Hepatocyte (in vitro differentiated cells): ENCODE measurements around the gene SPP1. TPM values are rescaled to one million over a fixed set of nuclear protein-coding genes. Genes with fewer than 3 reads are reported as not detected.

Experiments used
- DNase-seq: peaks from one replicate; pipeline ENCODE4 v3.0.0-alpha.2; 2016; ENCODE audit warnings: low spot score
- H2AFZ ChIP-seq: fragments of 200-600 bp; sonication (generic); 2 replicates; pipeline ENCODE4 v1.6.0; 2016; ENCODE audit warnings: antibody characterized with exemption, mild to moderate bottlenecking
- H3K27ac ChIP-seq: fragments of 200-600 bp; sonication (generic); 2 replicates; pipeline ENCODE4 v1.5.1; 2016; ENCODE audit warnings: mild to moderate bottlenecking
- H3K27me3 ChIP-seq: fragments of 200-600 bp; sonication (generic); 2 replicates; pipeline ENCODE4 v1.6.1; 2016
- H3K36me3 ChIP-seq: fragments of 200-600 bp; sonication (generic); replicated peaks from 2 replicates; pipeline ENCODE4 v1.5.1; 2016; ENCODE audit warnings: low read depth; ENCODE audit not compliant: insufficient read depth
- H3K4me1 ChIP-seq: fragments of 200-600 bp; sonication (generic); 2 replicates; pipeline ENCODE4 v1.5.1; 2016; ENCODE audit warnings: mild to moderate bottlenecking, moderate library complexity; ENCODE audit not compliant: insufficient read depth
- H3K4me2 ChIP-seq: fragments of 200-600 bp; sonication (generic); 2 replicates; pipeline ENCODE4 v1.6.0; 2016
- H3K4me3 ChIP-seq: fragments of 200-600 bp; sonication (generic); 2 replicates; pipeline ENCODE4 v1.5.1; 2016; ENCODE audit warnings: mild to moderate bottlenecking
- H3K79me2 ChIP-seq: fragments of 200-600 bp; sonication (generic); 2 replicates; pipeline ENCODE4 v1.6.0; 2017; ENCODE audit warnings: mild to moderate bottlenecking
- H3K9me2 ChIP-seq: fragments of 200-600 bp; sonication (generic); replicated peaks from 2 replicates; pipeline ENCODE4 v1.6.0; 2017; ENCODE audit warnings: mild to moderate bottlenecking; ENCODE audit not compliant: insufficient read depth
- H3K9me3 ChIP-seq: fragments of 200-600 bp; sonication (generic); 2 replicates; pipeline ENCODE4 v1.5.1; 2016; ENCODE audit warnings: low read depth, mild to moderate bottlenecking
- H4K20me1 ChIP-seq: fragments of 200-600 bp; sonication (generic); 2 replicates; pipeline ENCODE4 v1.6.0; 2016; ENCODE audit warnings: mild to moderate bottlenecking; ENCODE audit not compliant: insufficient read depth, poor library complexity, severe bottlenecking
- EZH2 ChIP-seq: fragments of 200-600 bp; sonication (generic); IDR thresholded peaks from 2 replicates; pipeline ENCODE4 v1.6.1; 2016; ENCODE audit warnings: antibody characterized with exemption, mild to moderate bottlenecking, borderline replicate concordance
- EZH2phosphoT487 ChIP-seq: fragments of 200-600 bp; sonication (generic); IDR thresholded peaks from one replicate; pipeline ENCODE4 v1.6.1; 2018; ENCODE audit warnings: antibody characterized with exemption, mild to moderate bottlenecking, low read depth, moderate library complexity; ENCODE audit not compliant: unreplicated experiment, severe bottlenecking
- WGBS: methylation state at CpG from one replicate; pipeline ENCODE4 v1.1.6; 2016; ENCODE audit warnings: low lambda C conversion rate; ENCODE audit errors: missing lambda C conversion rate; 5-methylcytosine and 5-hydroxymethylcytosine counted together
- polyA plus RNA-seq: library from polyadenylated mRNA; unstranded; fragments of >200 nt; fragmentation: Nextera tagmentation; extraction: Ambion mirVana; gene quantifications from 2 replicates; pipeline ENCODE4 v1.2.1, GENCODE V29; 2016
- total RNA-seq: library from RNA; depleted of rRNA; stranded (reverse); fragments of >200 nt; gene quantifications from 2 replicates; pipeline ENCODE4 v1.2.3, GENCODE V29; 2014
- TF ChIP-seq, protein P1 (sequence below): fragments of 200-600 bp; sonication (generic); IDR thresholded peaks from 2 replicates; pipeline ENCODE4 v1.5.1; 2016; ENCODE audit warnings: antibody characterized with exemption, mild to moderate bottlenecking; ENCODE audit not compliant: poor library complexity

The SPP1 gene
- total and polyA plus RNA-seq, 2 experiments from 2014 or later = 225 to 244 TPM

DNA sequence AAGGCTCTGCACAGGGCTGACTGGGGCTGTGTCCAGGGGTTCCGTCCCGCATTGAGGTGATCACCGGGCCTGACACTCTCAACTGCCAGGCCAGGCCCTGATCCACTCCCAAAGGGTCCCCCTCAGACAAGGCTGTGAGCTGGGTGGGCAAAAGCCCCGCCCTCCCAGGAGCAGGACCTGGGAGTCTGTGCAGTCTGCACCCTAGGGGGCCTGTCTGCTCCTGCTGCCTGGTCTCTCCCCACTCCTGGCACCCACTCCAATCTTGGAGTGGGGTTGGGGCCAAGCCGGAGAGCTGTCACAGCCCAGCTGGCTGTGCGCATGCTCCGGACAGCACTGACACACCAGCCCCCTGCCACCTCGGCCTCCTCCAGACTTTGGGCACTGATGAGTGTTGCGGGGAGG, 9.4 kb upstream of the SPP1 start:
- Histone ChIP-seq H2AFZ (no peak overlapping the region), H3K27ac (no peak overlapping the region), H3K27me3 (no peaks in the 10 kb centered on the region), H3K4me3 (no peak overlapping the region), H3K79me2 (no peaks in the 10 kb centered on the region), H3K36me3 (no peaks in the 10 kb centered on the region), H3K4me2 (no peak overlapping the region), H4K20me1 (no peaks in the 10 kb centered on the region), H3K4me1 (no peaks in the 10 kb centered on the region), H3K9me3 (no peaks in the 10 kb centered on the region), H3K9me2 (no peaks in the 10 kb centered on the region)
- 96% methylated on average over 9 of the region's 9 CpGs for WGBS
- TF ChIP-seq EZH2phosphoT487 = no peak
- TF ChIP-seq, protein P1, sequence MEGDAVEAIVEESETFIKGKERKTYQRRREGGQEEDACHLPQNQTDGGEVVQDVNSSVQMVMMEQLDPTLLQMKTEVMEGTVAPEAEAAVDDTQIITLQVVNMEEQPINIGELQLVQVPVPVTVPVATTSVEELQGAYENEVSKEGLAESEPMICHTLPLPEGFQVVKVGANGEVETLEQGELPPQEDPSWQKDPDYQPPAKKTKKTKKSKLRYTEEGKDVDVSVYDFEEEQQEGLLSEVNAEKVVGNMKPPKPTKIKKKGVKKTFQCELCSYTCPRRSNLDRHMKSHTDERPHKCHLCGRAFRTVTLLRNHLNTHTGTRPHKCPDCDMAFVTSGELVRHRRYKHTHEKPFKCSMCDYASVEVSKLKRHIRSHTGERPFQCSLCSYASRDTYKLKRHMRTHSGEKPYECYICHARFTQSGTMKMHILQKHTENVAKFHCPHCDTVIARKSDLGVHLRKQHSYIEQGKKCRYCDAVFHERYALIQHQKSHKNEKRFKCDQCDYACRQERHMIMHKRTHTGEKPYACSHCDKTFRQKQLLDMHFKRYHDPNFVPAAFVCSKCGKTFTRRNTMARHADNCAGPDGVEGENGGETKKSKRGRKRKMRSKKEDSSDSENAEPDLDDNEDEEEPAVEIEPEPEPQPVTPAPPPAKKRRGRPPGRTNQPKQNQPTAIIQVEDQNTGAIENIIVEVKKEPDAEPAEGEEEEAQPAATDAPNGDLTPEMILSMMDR = no peak
- no peak for TF ChIP-seq EZH2
- DNase-seq = no peak

DNA sequence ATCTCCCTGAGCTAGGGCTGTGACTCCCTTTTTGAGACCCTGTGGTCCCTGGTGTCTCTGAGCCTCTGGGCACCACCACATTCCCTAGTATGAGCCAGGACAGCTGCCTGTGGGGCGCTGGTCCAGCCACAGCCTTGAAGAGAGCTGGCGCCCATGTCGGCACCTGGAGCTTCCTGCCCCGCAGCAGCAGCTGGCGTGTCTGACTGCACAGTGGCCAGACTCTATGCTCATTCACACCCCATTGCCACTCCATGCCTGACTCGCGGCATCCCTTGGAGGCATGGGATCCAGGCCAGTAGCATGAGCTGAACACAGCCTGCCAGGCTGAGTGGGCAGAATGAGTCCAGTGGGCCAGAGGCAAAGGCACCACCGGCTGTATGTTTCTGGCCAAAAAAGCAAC, 8.3 kb upstream of the SPP1 start:
- Histone ChIP-seq H4K20me1 (no peaks in the 10 kb centered on the region), H3K4me2 (no peak overlapping the region), H3K27ac (no peak overlapping the region), H3K79me2 (no peaks in the 10 kb centered on the region), H3K36me3 (no peaks in the 10 kb centered on the region), H3K4me3 (no peak overlapping the region), H3K9me2 (no peaks in the 10 kb centered on the region), H3K4me1 (no peaks in the 10 kb centered on the region), H2AFZ (no peak overlapping the region), H3K27me3 (no peaks in the 10 kb centered on the region), H3K9me3 (no peaks in the 10 kb centered on the region)
- no peak for DNase-seq
- no peak for TF ChIP-seq EZH2
- TF ChIP-seq, protein P1 = no peak
- no peak for TF ChIP-seq EZH2phosphoT487
- whole genome bisulfite sequencing = 93% methylated on average over 8 of the region's 8 CpGs

DNA sequence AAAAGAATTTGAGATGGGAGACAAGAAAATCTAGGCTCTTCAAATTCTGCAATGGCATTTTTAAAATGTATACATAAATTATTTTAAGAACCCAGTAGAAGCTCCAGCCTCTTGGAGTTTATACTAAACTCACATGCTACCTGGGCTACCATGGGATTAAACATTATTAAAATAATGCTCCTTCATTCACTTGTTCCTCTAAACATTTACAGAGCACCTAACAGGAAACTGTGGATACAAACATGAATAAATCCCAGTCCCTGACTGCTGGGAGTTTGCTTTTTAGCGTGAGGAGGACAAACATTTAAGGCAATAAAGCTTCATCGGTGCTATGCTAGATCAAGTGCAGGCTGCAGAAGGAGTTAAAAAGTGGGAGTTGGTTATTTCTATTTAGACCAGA, 5.4 kb upstream of the SPP1 start:
- TF ChIP-seq, protein P1 = no peak
- TF ChIP-seq EZH2 (no peak), EZH2phosphoT487 (no peak)
- Histone ChIP-seq H3K9me2 (no peaks in the 10 kb centered on the region), H3K4me1 (no peaks in the 10 kb centered on the region), H3K27ac (no peak overlapping the region), H4K20me1 (no peaks in the 10 kb centered on the region), H3K4me2 (no peak overlapping the region), H3K36me3 (no peaks in the 10 kb centered on the region), H3K79me2 (no peaks in the 10 kb centered on the region), H2AFZ (no peak overlapping the region), H3K4me3 (no peak overlapping the region), H3K27me3 (peaks cover 4% of the 10 kb centered on the region), H3K9me3 (no peaks in the 10 kb centered on the region)
- no peak for DNase-seq
- 65% methylated on average over 2 of the region's 2 CpGs for WGBS

DNA sequence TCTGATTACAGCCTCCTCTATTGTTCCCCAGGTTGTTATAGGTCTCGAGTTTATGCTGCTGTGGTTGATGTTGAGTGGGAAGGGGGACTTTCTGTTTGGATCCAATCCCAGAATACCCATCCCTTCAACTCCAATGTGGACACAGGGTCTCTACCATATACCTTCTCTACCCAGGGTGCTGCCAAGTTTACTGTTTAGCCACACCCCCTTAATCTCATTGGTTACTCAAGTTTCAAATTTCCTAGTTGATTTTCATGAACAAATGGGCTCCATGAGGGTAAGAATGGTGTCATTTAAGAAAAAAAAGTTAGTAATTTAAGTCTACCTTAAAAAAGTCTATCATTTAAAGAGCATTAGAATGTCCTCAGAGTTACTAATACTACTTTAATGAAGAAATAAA, 3.6 kb upstream of the SPP1 start:
- Histone ChIP-seq H4K20me1 (no peaks in the 10 kb centered on the region), H3K4me3 (no peak overlapping the region), H3K36me3 (no peaks in the 10 kb centered on the region), H3K9me3 (no peaks in the 10 kb centered on the region), H2AFZ (no peak overlapping the region), H3K4me2 (no peak overlapping the region), H3K9me2 (no peaks in the 10 kb centered on the region), H3K27me3 (peaks cover 15% of the 10 kb centered on the region), H3K4me1 (no peaks in the 10 kb centered on the region), H3K27ac (no peak overlapping the region), H3K79me2 (no peaks in the 10 kb centered on the region)
- DNase-seq = no peak
- TF ChIP-seq EZH2phosphoT487 = no peak
- TF ChIP-seq, protein P1 = no peak
- no peak for TF ChIP-seq EZH2
- 0% methylated on average over 1 of the region's 1 CpG for WGBS
